Stimulated activated CD8-positive, alpha-beta memory T cell treated with anti-CD3 and anti-CD28 coated beads, Interleukin-2, amount 100 ng/mL, for 1 hour (primary cell): Measurements from ENCODE around the gene C21orf58.
A peak's percentile ranks its signal among the peaks of the same experiment; 100 is the strongest.

Experiments used
- DNase-seq, 2 donors: peaks; one replicate each; pipeline ENCODE4 v3.0.0-alpha.2; 2020; ENCODE audit warnings: low read depth in 2 of 2

Gene C21orf58

GRCh38 chr21:46354046-46354445, 30.4 kb upstream of the C21orf58 start:
- no peak for DNase-seq

DNA sequence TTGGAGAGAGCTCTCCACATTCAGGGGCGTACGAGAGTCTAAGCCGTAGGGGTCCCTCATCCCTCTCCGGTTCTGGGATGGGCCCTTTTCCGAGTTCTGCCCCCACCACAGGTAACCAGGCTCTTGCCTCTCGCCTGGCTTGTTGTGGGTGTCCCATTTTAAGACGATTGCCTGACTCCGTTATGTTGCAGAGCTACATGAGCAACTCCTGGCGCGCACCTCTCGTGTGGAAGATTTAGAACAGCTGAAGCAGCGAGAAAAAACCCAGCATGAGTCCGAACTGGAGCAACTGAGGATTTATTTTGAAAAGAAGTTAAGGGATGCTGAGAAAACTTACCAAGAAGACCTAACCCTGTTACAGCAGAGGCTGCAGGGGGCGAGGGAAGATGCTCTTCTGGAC, 29.2 kb upstream of the C21orf58 start:
- DNase-seq, result no peak

GRCh38 chr21:46352164-46352515, 28.5 kb upstream of the C21orf58 start:
- DNase-seq, result no peak

GRCh38 chr21:46351476-46352163, 27.9 kb upstream of the C21orf58 start:
- no peak for DNase-seq

DNA sequence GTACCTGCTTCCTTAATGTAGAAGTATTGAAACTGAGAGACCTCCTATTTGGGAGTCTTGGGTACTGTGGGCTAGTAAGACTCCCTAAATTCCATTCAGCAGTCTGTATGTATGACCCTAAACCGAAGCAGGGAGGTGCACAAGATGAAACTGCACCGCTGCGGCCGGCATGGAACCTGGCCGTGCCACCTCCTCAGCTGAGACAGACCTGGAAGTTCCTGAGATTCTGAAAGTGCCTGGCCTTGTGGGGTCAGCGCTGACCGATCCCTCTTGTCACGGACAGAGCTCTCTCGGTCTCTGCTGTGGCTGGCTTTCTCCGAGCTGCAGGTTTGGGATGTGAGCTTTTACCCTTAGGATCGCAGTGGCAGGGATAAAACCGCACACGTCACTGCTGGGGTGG, 27.3 kb upstream of the C21orf58 start:
- DNase-seq, result no peak

- DNase-seq, result no peak
Measured at GRCh38 chr21:46350571-46350970, 26.9 kb upstream of the C21orf58 start.

DNA sequence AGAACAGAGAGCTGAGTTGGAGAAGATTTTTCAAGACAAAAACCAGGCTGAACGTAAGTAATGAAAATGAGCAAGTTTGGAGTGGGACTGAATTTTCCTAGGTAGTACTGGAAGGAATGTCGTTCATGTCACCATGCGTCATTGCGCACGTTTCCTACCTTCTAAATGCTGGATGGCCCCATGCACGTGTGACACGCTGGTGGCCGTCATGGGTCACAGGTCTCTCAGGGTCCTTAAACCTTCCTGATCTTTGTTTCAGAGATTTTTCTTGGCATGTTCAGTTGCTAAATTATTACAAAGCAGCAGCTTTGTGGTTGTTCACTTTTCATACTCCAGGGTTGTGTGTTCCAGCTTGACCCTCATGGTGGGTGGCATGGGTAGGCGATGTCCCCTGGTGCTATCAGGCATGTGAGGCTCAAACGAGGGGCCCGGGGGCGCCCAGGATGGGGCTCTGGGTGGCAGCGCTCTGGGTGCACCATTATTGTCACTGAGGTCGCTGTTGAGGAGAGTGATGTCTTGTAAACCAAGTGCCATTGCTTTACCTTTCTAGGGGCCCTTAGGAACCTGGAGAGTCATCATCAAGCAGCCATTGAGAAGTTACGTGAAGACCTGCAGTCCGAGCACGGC, 25.6 kb upstream of the C21orf58 start:
- no peak for DNase-seq

DNA sequence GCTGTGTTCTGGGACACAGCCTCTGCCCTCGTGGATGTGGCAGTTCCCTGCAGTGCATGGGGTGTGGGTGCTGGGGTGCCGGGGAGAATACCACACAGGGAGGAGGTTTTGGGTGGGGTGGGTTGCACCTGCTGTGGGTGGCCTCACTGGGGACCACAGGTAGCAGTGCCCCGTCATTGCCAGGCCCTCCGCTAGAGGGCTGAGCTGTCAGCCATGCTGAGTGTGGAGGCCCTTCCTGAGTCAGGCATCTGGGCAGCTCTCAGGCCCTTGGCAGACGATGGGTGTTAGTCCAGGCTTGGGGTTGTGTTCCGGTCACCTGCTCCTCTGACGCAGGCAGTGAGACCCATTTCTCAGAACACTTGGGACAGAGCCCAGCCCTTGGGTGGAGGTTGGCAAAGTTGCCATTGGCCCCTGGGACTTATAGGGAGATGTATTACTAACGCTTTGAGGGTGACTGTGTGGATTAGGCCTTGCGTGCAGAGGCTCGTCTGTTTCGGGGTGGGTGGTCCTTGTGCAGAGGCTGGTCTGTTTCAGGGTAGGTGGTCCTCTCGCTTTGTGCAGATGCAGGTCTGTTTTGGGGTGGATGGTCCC, 24.2 kb upstream of the C21orf58 start:
- no peak for DNase-seq

- DNase-seq, result no peak
Measured at GRCh38 chr21:46347203-46347550, 23.5 kb upstream of the C21orf58 start.

GRCh38 chr21:46346296-46347202, 22.9 kb upstream of the C21orf58 start:
- DNase-seq, result no peak

- no peak for DNase-seq
Measured at GRCh38 chr21:46345861-46346260, 22.2 kb upstream of the C21orf58 start.

GRCh38 chr21:46344219-46344915, 20.7 kb upstream of the C21orf58 start:
- no peak for DNase-seq

DNA sequence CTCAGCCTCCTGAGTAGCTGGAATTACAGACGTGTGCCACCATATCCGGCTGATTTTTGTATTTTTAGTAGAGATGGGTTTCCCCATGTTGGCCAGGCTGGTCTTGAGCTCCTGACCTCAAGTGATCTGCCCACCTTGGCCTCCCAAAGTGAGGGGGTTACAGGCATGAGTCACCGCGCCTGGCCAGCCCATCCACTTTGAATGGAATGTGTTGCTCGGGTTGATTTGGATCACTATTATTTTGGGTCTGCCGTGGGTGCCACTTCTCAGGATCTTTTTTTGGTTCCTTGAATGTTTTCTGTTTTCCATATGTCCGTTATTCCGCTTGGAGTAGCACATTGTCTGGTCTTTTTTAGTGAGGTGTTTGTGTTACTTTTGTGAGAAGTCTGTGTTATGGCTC, 17.3 kb upstream of the C21orf58 start:
- DNase-seq, result no peak

DNA sequence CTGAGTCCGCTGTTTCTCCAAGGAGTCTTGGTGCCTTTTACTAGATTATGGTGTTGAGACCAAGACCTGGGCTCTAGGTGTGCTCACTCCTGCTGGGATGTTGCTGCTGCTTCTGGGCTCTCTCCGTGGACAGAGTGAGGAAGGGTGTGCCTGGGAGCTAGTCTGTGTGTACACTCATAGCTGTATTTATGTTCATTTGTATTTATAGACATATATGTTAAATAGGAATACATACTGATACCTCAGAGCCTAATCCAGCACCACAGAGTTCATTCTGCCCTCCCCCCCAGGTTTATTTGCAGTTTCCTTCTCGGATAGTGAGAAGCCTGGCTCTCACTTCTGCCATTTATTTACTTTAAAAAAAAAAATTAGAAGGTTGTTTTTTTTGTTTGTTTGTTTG, 12.9 kb upstream of the C21orf58 start:
- DNase-seq, result no peak

- DNase-seq, result no peak
Measured at GRCh38 chr21:46334351-46335140, 10.9 kb upstream of the C21orf58 start.

DNA sequence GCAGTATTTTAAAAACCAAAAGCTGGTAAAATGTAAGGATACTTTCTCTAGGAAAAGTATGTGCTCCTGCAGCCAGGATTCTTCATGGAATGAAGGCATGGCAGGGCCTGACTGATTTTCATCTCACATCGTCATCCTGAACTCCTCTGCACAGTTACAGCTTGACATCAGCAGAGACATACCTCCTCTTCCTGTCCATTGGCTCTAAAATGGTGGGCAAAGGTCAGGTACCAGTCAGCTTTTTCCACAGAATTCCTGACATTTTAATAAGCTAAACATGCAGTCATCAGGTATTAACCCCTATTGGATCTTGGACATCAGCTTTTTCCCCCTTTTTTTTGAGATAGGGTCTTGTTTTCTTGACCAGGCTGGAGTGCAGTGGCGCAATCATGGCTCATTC, 6.1 kb upstream of the C21orf58 start:
- no peak for DNase-seq

DNA sequence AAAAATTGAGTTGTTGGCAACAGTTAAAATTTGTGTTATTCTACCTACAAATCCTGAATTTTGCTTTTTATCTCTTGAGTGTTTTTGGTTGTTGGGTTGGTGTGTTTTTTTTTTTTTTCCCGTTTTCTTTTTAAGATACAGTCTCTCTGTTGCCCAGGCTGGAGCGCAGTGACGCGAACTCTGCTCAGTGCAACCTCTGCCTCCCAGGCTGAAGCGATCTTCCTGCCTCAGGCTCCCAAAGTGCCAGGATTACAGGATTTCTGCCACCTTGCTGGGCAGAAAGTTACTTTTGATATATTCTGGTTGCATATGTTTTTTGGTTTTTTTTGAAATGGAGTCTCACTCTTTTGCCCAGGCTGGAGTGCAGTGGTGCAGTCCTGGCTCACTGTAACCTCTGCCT, 4.5 kb upstream of the C21orf58 start:
- no peak for DNase-seq

GRCh38 chr21:46327711-46328110, 4.0 kb upstream of the C21orf58 start:
- no peak for DNase-seq

GRCh38 chr21:46326110-46326703, 2.5 kb upstream of the C21orf58 start:
- DNase-seq, result no peak

DNA sequence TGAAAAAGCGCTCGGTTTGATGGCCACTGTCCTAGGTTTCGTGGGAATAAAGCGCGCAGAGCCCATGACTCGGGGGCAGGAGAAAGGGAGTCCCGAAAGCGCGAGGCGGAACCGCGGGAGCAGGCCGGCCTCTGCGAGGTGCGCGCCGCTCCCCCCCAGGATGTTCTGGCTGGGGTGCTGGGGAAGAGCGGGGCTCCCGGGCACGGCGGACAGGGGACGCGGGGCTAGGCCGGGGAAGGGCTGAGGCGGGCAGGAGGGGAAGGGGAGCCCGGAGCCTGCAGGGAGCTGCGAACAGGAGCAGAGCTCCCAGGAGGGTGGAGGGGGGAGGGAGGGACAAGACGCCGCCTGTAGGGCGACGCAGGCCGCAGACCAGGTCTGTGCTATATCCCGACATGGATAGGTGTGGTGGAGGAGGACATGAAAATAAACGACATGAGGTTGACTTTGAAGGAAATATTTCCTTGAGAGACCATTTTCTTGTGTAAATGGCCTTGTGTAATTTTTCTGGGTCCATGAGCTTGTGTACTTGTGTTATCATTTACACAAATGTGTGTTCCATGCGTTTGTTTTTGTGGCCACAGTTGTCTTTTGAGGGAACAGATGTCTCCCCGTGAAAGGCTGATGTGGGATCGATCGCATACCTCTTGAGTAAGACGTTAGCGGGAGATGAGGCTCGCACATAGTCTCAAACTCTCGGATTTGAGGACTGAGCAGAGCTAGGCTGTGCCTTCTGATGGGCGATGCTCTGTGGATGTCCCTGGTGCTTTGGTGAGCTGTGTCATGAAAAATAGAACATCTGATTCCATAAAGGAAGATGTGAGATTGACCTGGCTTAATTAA, 1.6 kb upstream of the C21orf58 start:
- peak; percentile 4 to 9 for DNase-seq
